OCI-LY3 (cell line): ENCODE results near the gene MAT2A.

Experiments used
- H2AFZ ChIP-seq: fragments of 200-600, 300-600 bp; shearing (Covaris generic); 2 replicates; pipeline ENCODE4 v1.6.0; 2014; ENCODE audit warnings: antibody characterized with exemption, low read depth, low read length
- H3K27ac ChIP-seq: fragments of 200-600, 300-600 bp; sonication (generic); 2 replicates; pipeline ENCODE4 v1.5.1; 2014; ENCODE audit warnings: mild to moderate bottlenecking, low read length, moderate library complexity, mixed read lengths
- H3K27me3 ChIP-seq: fragments of 200-600, 300-600 bp; sonication (generic); 2 replicates; pipeline ENCODE4 v1.6.1; 2014; ENCODE audit warnings: low read depth, low read length, mixed read lengths
- H3K36me3 ChIP-seq: fragments of 200-600, 300-600 bp; sonication (generic); replicated peaks from 2 replicates; pipeline ENCODE3; 2014; ENCODE audit warnings: low read depth, low read length, mixed read lengths
- H3K4me1 ChIP-seq: fragments of 300-600, 200-600 bp; sonication (generic); 2 replicates; pipeline ENCODE4 v1.6.1; 2014; ENCODE audit warnings: low read length, mixed read lengths
- H3K4me2 ChIP-seq: fragments of 200-600, 300-600 bp; sonication (generic); 2 replicates; pipeline ENCODE4 v1.6.1; 2014; ENCODE audit warnings: low read length, mixed read lengths
- H3K4me3 ChIP-seq: fragments of 300-600, 200-600 bp; sonication (generic); 2 replicates; pipeline ENCODE4 v1.5.1; 2014; ENCODE audit warnings: antibody characterized with exemption, mild to moderate bottlenecking, low read length, moderate library complexity
- H3K79me2 ChIP-seq: fragments of 300-600, 200-600 bp; shearing (Covaris generic); 2 replicates; pipeline ENCODE4 v1.6.1; 2014; ENCODE audit warnings: mild to moderate bottlenecking, low read length, mixed read lengths
- H3K9ac ChIP-seq: fragments of 300-600, 200-600 bp; shearing (Covaris generic); 2 replicates; pipeline ENCODE4 v1.6.0; 2014; ENCODE audit warnings: mild to moderate bottlenecking, low read length, moderate library complexity
- H3K9me3 ChIP-seq: fragments of 200-600, 300-600 bp; shearing (Covaris generic); 2 replicates; pipeline ENCODE4 v1.6.1; 2014; ENCODE audit warnings: low read length, mixed read lengths; ENCODE audit not compliant: insufficient read depth
- H4K20me1 ChIP-seq: fragments of 200-600, 300-600 bp; sonication (generic); 2 replicates; pipeline ENCODE4 v1.6.1; 2016; ENCODE audit warnings: low read length, mixed read lengths; ENCODE audit not compliant: insufficient read depth
- CTCF ChIP-seq: fragments of 200-600, 300-600 bp; sonication (generic); IDR thresholded peaks from 2 replicates; pipeline ENCODE4 v1.5.1; 2014; ENCODE audit warnings: antibody characterized with exemption, low read length, low read depth
- EZH2phosphoT487 ChIP-seq: fragments of 200-600 bp; shearing (Covaris generic); IDR thresholded peaks from 2 replicates; pipeline ENCODE4 v1.6.1; 2018; ENCODE audit warnings: antibody characterized with exemption, mixed run types, low read depth

Gene MAT2A

GRCh38 chr2:85529809-85530208 lies 9.2 kb upstream of the MAT2A start:
- Histone ChIP-seq H3K27ac (no peak overlapping the region), H3K79me2 (no peaks in the 10 kb centered on the region), H3K4me2 (no peak overlapping the region), H2AFZ (no peak overlapping the region), H4K20me1 (no peaks in the 10 kb centered on the region), H3K4me3 (no peak overlapping the region), H3K9ac (no peak overlapping the region), H3K36me3 (no peaks in the 10 kb centered on the region), H3K4me1 (0 out of 2 replicates have a peak, but pooled peaks cover 2% of the 10 kb centered on the region), H3K27me3 (peaks cover 16% of the 10 kb centered on the region), H3K9me3 (no peaks in the 10 kb centered on the region)
- TF ChIP-seq CTCF = no peak
- TF ChIP-seq EZH2phosphoT487 = no peak

DNA sequence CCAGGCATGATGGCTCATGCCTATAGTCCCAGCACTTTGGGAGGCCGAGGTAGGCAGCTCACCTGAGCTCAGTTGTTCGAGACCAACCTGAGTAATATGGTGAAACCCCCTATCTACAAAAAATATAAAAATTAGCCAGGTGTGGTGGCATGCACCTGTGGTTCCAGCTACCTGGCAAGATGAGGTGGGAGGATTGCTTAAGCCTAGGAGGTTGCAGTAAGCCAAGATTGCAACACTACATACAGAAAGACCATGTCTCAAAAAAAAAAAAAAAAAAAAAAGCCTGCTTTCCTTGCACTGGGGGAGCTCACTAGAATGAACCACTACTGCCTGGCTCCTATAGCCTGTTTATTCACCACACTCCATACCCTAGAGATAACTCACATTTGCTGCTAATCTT lies 7.4 kb upstream of the MAT2A start:
- Histone ChIP-seq H3K27ac (no peak overlapping the region), H4K20me1 (no peaks in the 10 kb centered on the region), H3K9me3 (no peaks in the 10 kb centered on the region), H3K4me1 (no peaks in the 10 kb centered on the region), H3K9ac (no peak overlapping the region), H3K27me3 (peaks cover 16% of the 10 kb centered on the region), H2AFZ (no peak overlapping the region), H3K4me3 (no peak overlapping the region), H3K79me2 (peaks cover 3% of the 10 kb centered on the region; the same call in 1 of the 2 replicates), H3K4me2 (no peak overlapping the region), H3K36me3 (peaks cover 2% of the 10 kb centered on the region)
- TF ChIP-seq EZH2phosphoT487 (no peak), CTCF (no peak)

DNA sequence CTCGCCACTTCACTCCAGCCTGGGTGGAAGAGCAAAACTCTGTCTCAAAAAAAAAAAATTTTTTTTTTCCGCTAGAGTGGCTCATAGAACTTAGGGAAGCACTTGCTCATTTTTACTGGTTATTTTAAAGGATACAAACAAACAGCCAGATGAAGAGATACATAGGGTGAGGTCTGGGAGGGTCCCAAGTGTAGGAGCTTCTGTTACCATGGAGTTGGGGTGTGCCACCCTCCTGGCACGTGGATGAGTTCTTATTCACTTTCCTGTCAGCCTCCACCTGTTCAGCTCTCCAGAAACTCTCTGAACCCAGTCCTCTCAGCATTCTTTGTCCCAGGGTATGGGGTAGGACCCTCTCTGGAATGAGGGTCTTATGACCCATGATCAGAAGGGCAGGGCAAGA lies 4.9 kb upstream of the MAT2A start:
- H3K4me3 ChIP-seq = no peak overlapping the region
- no peak overlapping the region for H2AFZ ChIP-seq
- 0 out of 2 replicates have a peak, but pooled peaks cover 2% of the 10 kb centered on the region for H3K27me3 ChIP-seq
- H3K9me3 ChIP-seq = no peaks in the 10 kb centered on the region
- H3K79me2 ChIP-seq = peaks cover 25% of the 10 kb centered on the region
- H4K20me1 ChIP-seq = no peaks in the 10 kb centered on the region
- H3K27ac ChIP-seq = no peak overlapping the region
- H3K4me1 ChIP-seq = no peaks in the 10 kb centered on the region
- H3K4me2 ChIP-seq = no peak overlapping the region
- H3K9ac ChIP-seq = no peak overlapping the region
- TF ChIP-seq CTCF = no peak
- no peak for TF ChIP-seq EZH2phosphoT487
- H3K36me3 ChIP-seq = peaks cover 2% of the 10 kb centered on the region

DNA sequence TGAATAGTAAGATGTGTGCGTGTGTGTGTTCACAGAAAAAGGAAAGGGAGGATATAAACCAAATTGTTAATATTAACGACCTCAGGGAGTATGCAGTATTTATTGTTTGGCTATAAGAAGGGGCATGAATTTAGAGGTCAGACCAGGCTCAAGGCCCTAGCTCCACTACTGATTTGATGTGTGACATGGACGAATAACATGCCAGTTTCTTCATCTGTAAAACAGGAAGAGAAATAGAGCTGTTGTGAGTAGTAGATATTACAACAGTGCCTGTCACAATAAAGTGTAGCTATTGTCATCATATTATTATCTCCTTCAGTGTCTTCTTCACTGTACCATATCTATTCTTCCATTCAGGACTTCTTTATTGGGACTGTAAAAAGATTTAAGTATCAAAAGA lies 4.1 kb upstream of the MAT2A start:
- H3K27ac ChIP-seq = no peak overlapping the region
- H3K4me2 ChIP-seq = no peak overlapping the region
- no peak overlapping the region for H3K4me3 ChIP-seq
- no peak overlapping the region for H2AFZ ChIP-seq
- no peak overlapping the region for H3K9ac ChIP-seq
- TF ChIP-seq EZH2phosphoT487 (no peak), CTCF (no peak)
- no peaks in the 10 kb centered on the region for H3K4me1 ChIP-seq
- no peaks in the 10 kb centered on the region for H3K9me3 ChIP-seq
- H3K27me3 ChIP-seq = no peaks in the 10 kb centered on the region
- peaks cover 3% of the 10 kb centered on the region for H4K20me1 ChIP-seq
- H3K36me3 ChIP-seq = peaks cover 4% of the 10 kb centered on the region
- peaks cover 33% of the 10 kb centered on the region for H3K79me2 ChIP-seq
